Common myeloid progenitor, CD34-positive (primary cell): ENCODE data around the gene C2orf49. TPM values are rescaled to one million over a fixed set of nuclear protein-coding genes. Genes with fewer than 3 reads are reported as not detected.

Experiments
- CTCF ChIA-PET: fragments of 350-600 bp; sonication (Branson Sonifier 250); formaldehyde crosslinking; loops from one replicate; lab custom pipeline; 2021; ENCODE audit warnings: antibody characterized with exemption; lab: Charles Lee
- POLR2A ChIA-PET: fragments of 350-600 bp; sonication (Branson Sonifier 250); formaldehyde crosslinking; loops from one replicate; lab custom pipeline; 2021; ENCODE audit warnings: antibody characterized with exemption; lab: Charles Lee
- DNase-seq, 3 donors: peaks; one replicate each; pipeline versions ENCODE4 v3.0.0 to v3.0.0-alpha.2; 2013
- H3K27ac ChIP-seq, 2 experiments: 1 replicate in 1 of 2; 2 replicates in 1 of 2; pipeline ENCODE4 v1.7.0; 2013; ENCODE audit warnings: inconsistent platforms in 2 of 2, low read length in 2 of 2, mild to moderate bottlenecking in 2 of 2, low read depth in 1 of 2, moderate library complexity in 1 of 2; ENCODE audit not compliant: severe bottlenecking in 2 of 2, insufficient read depth in 1 of 2, poor library complexity in 1 of 2
- H3K27me3 ChIP-seq, 5 experiments: replicated peaks in 2 of 5; 1 replicate in 3 of 5; 2 replicates in 2 of 5; pipeline versions ENCODE4 v1.6.1 to v1.7.0; 2013; ENCODE audit warnings: low read length in 4 of 5, mild to moderate bottlenecking in 2 of 5, moderate library complexity in 2 of 5, inconsistent platforms in 1 of 5; ENCODE audit not compliant: insufficient read depth in 5 of 5, control insufficient read depth in 4 of 5
- H3K36me3 ChIP-seq, 4 experiments: 1 replicate in 2 of 4; 2 replicates in 2 of 4; pipeline versions ENCODE4 v1.6.1 to v1.7.0; 2013; ENCODE audit warnings: low read length in 3 of 4, control low read depth in 1 of 4, mild to moderate bottlenecking in 1 of 4; ENCODE audit not compliant: control insufficient read depth in 4 of 4, insufficient read depth in 4 of 4
- H3K4me1 ChIP-seq, 4 experiments: 1 replicate in 3 of 4; 2 replicates in 1 of 4; pipeline versions ENCODE4 v1.6.1 to v1.7.1; 2013; ENCODE audit warnings: low read length in 3 of 4, mild to moderate bottlenecking in 3 of 4, control low read depth in 1 of 4, inconsistent platforms in 1 of 4, moderate library complexity in 1 of 4; ENCODE audit not compliant: control insufficient read depth in 4 of 4, insufficient read depth in 4 of 4; ENCODE audit errors: control extremely low read depth in 1 of 4
- H3K4me3 ChIP-seq, 7 experiments: 1 replicate in 4 of 7; 2 replicates in 3 of 7; pipeline versions ENCODE4 v1.5.1 to v1.7.0; 2013; ENCODE audit warnings: mild to moderate bottlenecking in 7 of 7, low read length in 6 of 7, moderate library complexity in 6 of 7, inconsistent platforms in 2 of 7, low read depth in 2 of 7, control low read depth in 1 of 7; ENCODE audit not compliant: insufficient read depth in 4 of 7, control insufficient read depth in 1 of 7; ENCODE audit errors: extremely low read depth in 1 of 7
- H3K9me3 ChIP-seq, 5 experiments: 1 replicate in 4 of 5; 2 replicates in 1 of 5; pipeline versions ENCODE4 v1.6.1 to v1.7.1; 2013; ENCODE audit warnings: low read length in 4 of 5, mild to moderate bottlenecking in 2 of 5, inconsistent platforms in 1 of 5, low read depth in 1 of 5, moderate library complexity in 1 of 5; ENCODE audit not compliant: control insufficient read depth in 4 of 5, insufficient read depth in 2 of 5; ENCODE audit errors: control extremely low read depth in 1 of 5
- WGBS: methylation state at CpG from one replicate; pipeline ENCODE4 v1.1.5; 2013; ENCODE audit not compliant: insufficient coverage; 5-methylcytosine and 5-hydroxymethylcytosine counted together
- polyA plus RNA-seq: library from polyadenylated mRNA; unstranded; fragments of 120-200 nt; gene quantifications from one replicate; pipeline ENCODE4 v1.2.1, GENCODE V29; 2013

The C2orf49 gene
- 21.9 TPM for polyA plus RNA-seq

DNA sequence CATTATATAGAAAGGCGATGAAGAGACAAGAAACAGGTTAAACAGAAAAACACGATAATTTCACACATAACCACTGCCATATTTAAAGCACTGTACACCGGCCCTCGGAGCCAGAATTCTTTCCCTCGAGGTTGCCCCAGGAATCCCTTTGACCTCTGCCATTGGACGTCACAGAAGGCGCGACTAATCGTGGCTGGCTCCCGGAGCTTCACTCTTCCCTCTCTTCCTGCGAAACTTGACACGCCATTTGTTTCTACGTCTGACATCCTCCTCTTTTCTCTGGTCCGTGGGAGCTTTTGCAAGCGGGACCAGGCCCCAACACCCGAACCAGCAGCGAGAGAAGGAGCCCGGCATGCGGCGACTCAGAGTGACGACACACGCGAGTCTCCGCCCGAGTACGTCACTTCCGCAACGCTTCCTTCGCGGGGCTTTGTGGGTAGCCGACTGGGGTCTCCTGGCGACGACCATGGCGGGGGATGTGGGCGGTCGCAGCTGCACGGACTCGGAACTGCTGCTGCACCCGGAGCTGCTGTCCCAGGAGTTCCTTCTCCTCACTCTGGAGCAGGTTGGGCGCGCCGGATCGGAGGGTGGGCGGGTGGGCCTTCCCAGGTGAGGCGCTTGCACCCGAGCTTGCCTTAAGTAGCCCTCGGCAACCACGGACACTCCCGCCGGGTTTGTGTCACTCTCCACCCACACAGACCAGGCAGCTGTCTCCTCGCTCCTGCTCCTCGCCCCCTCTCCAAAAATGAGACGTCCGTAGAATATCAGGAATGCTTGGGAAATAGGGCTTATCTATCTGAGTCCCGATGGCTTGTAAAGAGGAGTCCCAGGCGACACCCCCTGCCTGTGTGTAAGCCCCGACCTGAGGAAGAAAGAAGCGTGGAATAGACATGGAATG is at the start of gene C2orf49:
Gene C2orf49, plus strand, starts transcription at position 419 of the 898 bp plus-strand sequence. Its CDS starts 48 bp downstream, at position 467.
- Histone ChIP-seq H3K27me3 (no peaks in the 10 kb centered on the region), H3K27ac (peak within 1 kb of the TSS; percentile 100), H3K9me3 (no peaks in the 10 kb centered on the region), H3K4me3 (peak within 1 kb of the TSS; percentile 80 to 100 (median 89)), H3K36me3 (peaks cover 7 to 23% (median 15%) of the 10 kb centered on the region in 4 experiments), H3K4me1 (peaks cover 11 to 29% (median 15%) of the 10 kb centered on the region in 4 experiments)
- POLR2A ChIA-PET = interaction anchor here (0.6 to 1.6 kb wide), 2 partner anchors 9 to 76 kb away, joined by 3 to 4 read pairs; no protein-coding TSS in a partner anchor
- CTCF ChIA-PET = interaction anchor here (0.8 to 4.3 kb wide), 4 partner anchors 8 to 43 kb away, joined by 3 to 29 read pairs (median 6); partner anchors contain the start of gene TGFBRAP1
- WGBS = 0% methylated on average over 41 of the region's 58 CpGs
- DNase-seq = peak; percentile 93 to 96 (median 95)

- CTCF ChIA-PET = interaction anchor here (0.6 to 3.0 kb wide), 14 partner anchors 10 to 59 kb away, joined by 3 to 24 read pairs (median 4); no protein-coding TSS in a partner anchor
- H3K27ac ChIP-seq = no peak overlapping the region
- no peaks in the 10 kb centered on the region for H3K27me3 ChIP-seq
- peaks cover 38 to 90% (median 73%) of the 10 kb centered on the region in 4 experiments for H3K36me3 ChIP-seq
- H3K4me1 ChIP-seq = no peaks in the 10 kb centered on the region
- 64% methylated on average over 4 of the region's 5 CpGs for WGBS
- H3K9me3 ChIP-seq = no peaks in the 10 kb centered on the region
- no peak overlapping the region for H3K4me3 ChIP-seq
- POLR2A ChIA-PET = no interaction called here
- peak; percentile 72 to 84 (median 82) for DNase-seq
These were observed 49.6 kb upstream of the C2orf49 start for GRCh38 chr2:105287692-105288091.

GRCh38 chr2:105288133-105288532 is 49.2 kb upstream of the C2orf49 start:
- H3K27me3 ChIP-seq = no peaks in the 10 kb centered on the region
- no peak overlapping the region for H3K4me3 ChIP-seq
- H3K4me1 ChIP-seq = no peaks in the 10 kb centered on the region
- no peak for DNase-seq
- ChIA-PET CTCF (interaction anchor here (0.9 to 3.0 kb wide), 12 partner anchors 10 to 59 kb away, joined by 3 to 24 read pairs (median 4); no protein-coding TSS in a partner anchor), POLR2A (no interaction called here)
- WGBS = 100% methylated on average over 3 of the region's 7 CpGs
- H3K27ac ChIP-seq = no peak overlapping the region
- H3K9me3 ChIP-seq = no peaks in the 10 kb centered on the region
- H3K36me3 ChIP-seq = peaks cover 40 to 90% (median 73%) of the 10 kb centered on the region in 4 experiments

- Histone ChIP-seq H3K4me3 (no peak overlapping the region), H3K4me1 (peaks cover 0 to 3% (median 0%) of the 10 kb centered on the region in 4 experiments), H3K27ac (no peak overlapping the region), H3K9me3 (no peaks in the 10 kb centered on the region), H3K36me3 (peaks cover 19 to 83% (median 66%) of the 10 kb centered on the region in 4 experiments), H3K27me3 (no peaks in the 10 kb centered on the region)
- ChIA-PET POLR2A (no interaction called here), CTCF (no interaction called here)
- no peak for DNase-seq
- 96% methylated on average over 5 of the region's 6 CpGs for WGBS
These were observed 46.2 kb upstream of the C2orf49 start for GRCh38 chr2:105290981-105291660.

DNA sequence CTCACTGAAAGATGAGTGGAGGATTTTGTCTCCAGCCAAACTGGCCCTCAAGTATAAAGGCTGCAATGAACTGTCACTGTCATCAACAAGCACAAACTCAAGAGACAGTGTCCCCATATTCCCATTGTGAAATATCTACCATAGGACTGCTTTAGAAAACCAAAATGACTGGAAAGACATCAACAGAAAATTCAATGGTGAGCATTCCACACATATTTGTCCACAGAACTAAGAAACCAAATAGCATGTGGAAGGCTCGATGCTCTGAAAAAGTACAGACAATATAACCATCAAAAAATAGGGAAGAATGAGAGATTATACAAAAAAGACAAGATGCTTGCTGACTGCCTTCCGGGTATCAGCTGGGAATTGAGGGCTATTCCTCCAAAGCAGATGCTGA is 45.4 kb upstream of the C2orf49 start:
- 80% methylated on average over 1 of the region's 2 CpGs for WGBS
- H3K4me1 ChIP-seq = peaks cover 0 to 3% (median 0%) of the 10 kb centered on the region in 4 experiments
- H3K27me3 ChIP-seq = no peaks in the 10 kb centered on the region
- ChIA-PET CTCF (interaction anchor here (0.7 to 4.3 kb wide), 4 partner anchors 10 to 141 kb away, joined by 3 to 40 read pairs (median 12); no protein-coding TSS in a partner anchor), POLR2A (no interaction called here)
- DNase-seq = no peak
- H3K36me3 ChIP-seq = peaks cover 19 to 82% (median 66%) of the 10 kb centered on the region in 4 experiments
- peak overlapping the region in 1 of 2 experiments; percentile 20 for H3K27ac ChIP-seq
- no peaks in the 10 kb centered on the region for H3K9me3 ChIP-seq
- H3K4me3 ChIP-seq = no peak overlapping the region

DNA sequence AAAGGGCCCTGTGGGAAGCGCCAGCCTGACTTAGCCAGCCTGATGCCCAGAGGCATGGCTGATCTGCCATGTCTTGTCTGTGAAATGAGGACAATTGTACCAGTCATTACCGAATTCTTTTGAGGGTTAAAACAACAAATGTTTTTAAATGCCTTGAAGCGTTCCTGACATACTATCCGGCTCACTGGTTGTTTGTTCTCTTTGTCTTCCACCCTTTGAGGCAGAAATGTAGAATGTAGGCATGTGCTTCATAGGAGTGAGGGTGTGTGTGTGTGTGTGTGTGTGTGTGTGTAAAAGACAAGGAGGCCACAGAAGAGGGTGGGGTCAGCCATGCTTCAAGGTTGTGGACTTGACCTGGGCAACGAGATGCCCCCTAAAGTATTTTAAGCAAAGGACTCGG is 43.3 kb upstream of the C2orf49 start:
- no peak for DNase-seq
- POLR2A ChIA-PET = no interaction called here
- 100% methylated on average over 4 of the region's 6 CpGs for WGBS
- Histone ChIP-seq H3K27ac (no peak overlapping the region), H3K4me1 (peaks cover 0 to 5% (median 1%) of the 10 kb centered on the region in 4 experiments), H3K4me3 (no peak overlapping the region), H3K9me3 (no peaks in the 10 kb centered on the region), H3K27me3 (no peaks in the 10 kb centered on the region), H3K36me3 (peaks cover 30 to 87% (median 65%) of the 10 kb centered on the region in 4 experiments)
- CTCF ChIA-PET = interaction anchor here (0.9 to 4.3 kb wide), 17 partner anchors 8 to 183 kb away, joined by 3 to 40 read pairs (median 5); partner anchors contain the start of gene GPR45
